C4-2B (cell line): ENCODE measurements around the gene GADL1.

Experiments
- H3K27ac ChIP-seq: fragments of 450-650 bp; 2 replicates; pipeline ENCODE4 v1.5.1; 2017
- CTCF ChIP-seq: fragments of 450-650 bp; conservative IDR thresholded peaks from 2 replicates; pipeline ENCODE4 v1.5.1; 2017; ENCODE audit warnings: mild to moderate bottlenecking
- ZFX ChIP-seq: fragments of 450-650 bp; IDR thresholded peaks from 2 replicates; pipeline ENCODE4 v1.6.1; 2017

Gene GADL1

GRCh38 chr3:30811151-30811795 is 83.2 kb downstream of the GADL1 start:
- no peak overlapping the region for H3K27ac ChIP-seq
- TF ChIP-seq ZFX (no peak), CTCF (no peak)

DNA sequence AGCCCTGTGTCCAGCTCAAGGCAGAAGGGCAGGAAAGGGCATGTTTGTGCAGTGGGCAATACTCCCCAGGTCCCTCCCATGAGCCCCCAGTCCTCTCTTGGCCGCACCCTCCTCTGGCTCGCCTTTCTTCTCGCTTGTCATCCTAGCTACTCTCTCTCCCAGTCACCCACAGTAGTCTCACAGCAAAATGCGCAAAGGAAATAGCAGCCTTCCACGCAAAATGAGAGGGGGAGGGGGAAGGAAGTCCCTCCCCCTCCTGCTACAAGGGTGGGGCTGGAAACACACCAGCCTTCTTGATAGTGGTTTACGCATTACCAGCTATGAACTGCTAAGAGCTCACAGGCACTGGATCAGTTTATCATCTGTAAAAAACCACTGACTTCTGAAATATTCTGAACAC is 83.8 kb downstream of the GADL1 start:
- no peak overlapping the region for H3K27ac ChIP-seq
- TF ChIP-seq CTCF (no peak), ZFX (no peak)

DNA sequence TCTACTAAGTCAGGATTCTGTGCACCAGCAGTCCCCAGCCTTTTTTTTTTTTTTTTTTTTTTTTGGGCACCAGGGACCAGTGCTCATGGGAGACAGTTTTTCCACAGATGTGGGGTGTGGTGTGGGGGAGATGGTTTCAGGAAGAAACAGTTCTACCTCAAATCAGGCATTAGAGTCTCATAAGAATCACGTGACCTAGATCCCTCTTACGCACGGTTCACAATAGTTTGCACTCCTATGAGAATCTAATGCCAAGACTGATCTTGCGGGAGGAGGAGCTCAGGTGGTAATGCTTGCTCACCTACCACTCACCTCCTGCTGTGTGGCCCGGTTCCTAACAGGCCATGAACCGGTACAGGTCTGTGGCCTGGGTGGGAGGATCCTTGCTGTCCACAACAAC is 88.8 kb downstream of the GADL1 start:
- no peak overlapping the region for H3K27ac ChIP-seq
- TF ChIP-seq CTCF (no peak), ZFX (no peak)

- no peak overlapping the region for H3K27ac ChIP-seq
- TF ChIP-seq CTCF (no peak), ZFX (no peak)
Measured at GRCh38 chr3:30804984-30805383, 89.5 kb downstream of the GADL1 start.

- no peak for TF ChIP-seq CTCF
- TF ChIP-seq ZFX = no peak
- no peak overlapping the region for H3K27ac ChIP-seq
Measured at GRCh38 chr3:30795176-30795575, 99.3 kb downstream of the GADL1 start.

DNA sequence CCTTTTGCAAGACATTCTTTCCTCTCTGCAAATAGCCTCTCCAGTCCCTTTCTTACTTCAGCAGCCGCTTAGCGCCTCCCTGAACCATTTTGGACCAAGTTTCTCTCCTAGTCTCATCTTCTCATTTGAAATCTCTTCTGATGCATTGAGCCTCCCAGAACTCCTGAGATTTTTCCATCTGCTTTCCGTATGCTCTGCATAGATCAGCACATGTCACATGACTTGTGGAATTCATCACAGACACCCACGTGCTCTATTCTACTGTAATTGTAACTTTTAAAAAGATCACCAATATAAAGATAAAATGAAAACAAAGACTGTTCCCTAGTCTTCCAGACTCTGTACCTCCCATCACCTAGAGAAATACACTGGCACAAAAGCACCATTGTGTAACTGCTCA is 100.7 kb downstream of the GADL1 start:
- TF ChIP-seq ZFX (no peak), CTCF (no peak)
- no peak overlapping the region for H3K27ac ChIP-seq

DNA sequence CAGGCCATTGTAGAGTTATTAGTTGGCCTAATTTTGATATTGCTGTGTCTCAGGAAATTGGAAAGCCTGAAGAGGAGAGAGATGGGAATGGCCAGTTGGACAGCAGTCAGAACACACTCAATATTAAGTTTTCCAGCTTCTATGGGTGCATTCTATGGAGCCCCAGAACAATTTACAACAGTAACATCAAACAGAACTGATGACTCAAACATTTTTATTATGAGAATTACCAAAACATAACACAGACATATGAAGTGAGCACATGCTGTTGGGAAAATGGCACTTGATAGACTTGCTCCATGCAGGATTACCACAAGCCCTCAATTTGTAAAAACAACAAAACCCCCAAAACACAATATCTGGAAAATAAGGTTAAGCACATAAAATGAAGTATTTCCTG is 104.3 kb downstream of the GADL1 start:
- TF ChIP-seq ZFX (no peak), CTCF (no peak)
- H3K27ac ChIP-seq = no peak overlapping the region
